GOT3 (cell line): Measurements from ENCODE around the gene NLRX1.
"Not testable (repeated sequence)": the region's sequence is repeated elsewhere in the genome, so short reads cannot be mapped to it uniquely, and the experiment has no call there.

ENCODE experiments used
- DNase-seq: peaks from one replicate; lab custom pipeline; 2025; ENCODE audit warnings: mixed read lengths; lab: John Stamatoyannopoulos, UW

NLRX1 gene, protein sequence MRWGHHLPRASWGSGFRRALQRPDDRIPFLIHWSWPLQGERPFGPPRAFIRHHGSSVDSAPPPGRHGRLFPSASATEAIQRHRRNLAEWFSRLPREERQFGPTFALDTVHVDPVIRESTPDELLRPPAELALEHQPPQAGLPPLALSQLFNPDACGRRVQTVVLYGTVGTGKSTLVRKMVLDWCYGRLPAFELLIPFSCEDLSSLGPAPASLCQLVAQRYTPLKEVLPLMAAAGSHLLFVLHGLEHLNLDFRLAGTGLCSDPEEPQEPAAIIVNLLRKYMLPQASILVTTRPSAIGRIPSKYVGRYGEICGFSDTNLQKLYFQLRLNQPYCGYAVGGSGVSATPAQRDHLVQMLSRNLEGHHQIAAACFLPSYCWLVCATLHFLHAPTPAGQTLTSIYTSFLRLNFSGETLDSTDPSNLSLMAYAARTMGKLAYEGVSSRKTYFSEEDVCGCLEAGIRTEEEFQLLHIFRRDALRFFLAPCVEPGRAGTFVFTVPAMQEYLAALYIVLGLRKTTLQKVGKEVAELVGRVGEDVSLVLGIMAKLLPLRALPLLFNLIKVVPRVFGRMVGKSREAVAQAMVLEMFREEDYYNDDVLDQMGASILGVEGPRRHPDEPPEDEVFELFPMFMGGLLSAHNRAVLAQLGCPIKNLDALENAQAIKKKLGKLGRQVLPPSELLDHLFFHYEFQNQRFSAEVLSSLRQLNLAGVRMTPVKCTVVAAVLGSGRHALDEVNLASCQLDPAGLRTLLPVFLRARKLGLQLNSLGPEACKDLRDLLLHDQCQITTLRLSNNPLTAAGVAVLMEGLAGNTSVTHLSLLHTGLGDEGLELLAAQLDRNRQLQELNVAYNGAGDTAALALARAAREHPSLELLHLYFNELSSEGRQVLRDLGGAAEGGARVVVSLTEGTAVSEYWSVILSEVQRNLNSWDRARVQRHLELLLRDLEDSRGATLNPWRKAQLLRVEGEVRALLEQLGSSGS

GRCh38 chr11:119168471-119169281, at the start of gene NLRX1:
TSS of gene NLRX1 (plus strand) at chr11:119168725. CDS start at chr11:119171404, 2,679 bp downstream.
- DNase-seq: peak; percentile 23

DNA sequence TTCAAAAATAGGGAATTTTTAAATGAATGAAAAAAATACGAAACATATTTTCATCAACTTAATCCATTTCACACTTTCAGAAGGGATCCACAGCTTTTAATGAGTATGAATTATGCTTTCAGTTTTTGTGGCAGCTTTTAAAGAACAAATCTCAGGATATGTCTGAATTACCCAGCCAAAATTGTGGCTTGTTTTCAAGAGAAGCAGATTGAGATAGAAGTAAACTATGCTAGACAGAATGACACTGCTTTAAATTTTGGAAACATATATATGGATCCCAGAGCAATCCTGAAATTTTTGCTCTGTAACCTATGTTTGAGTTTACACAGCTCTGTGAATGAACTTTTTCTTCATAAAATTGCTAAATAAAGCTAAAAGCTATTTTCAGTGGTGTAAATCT, 49.6 kb upstream of the NLRX1 start:
- no peak for DNase-seq

- DNase-seq: no peak
These were observed 47.9 kb upstream of the NLRX1 start for GRCh38 chr11:119120639-119121007.

GRCh38 chr11:119121008-119121810, 47.3 kb upstream of the NLRX1 start, which contains the start of gene HINFP:
TSS of gene HINFP (plus strand) at chr11:119121580. CDS start at chr11:119126945, 5,365 bp downstream.
- DNase-seq: peak; percentile 84

DNA sequence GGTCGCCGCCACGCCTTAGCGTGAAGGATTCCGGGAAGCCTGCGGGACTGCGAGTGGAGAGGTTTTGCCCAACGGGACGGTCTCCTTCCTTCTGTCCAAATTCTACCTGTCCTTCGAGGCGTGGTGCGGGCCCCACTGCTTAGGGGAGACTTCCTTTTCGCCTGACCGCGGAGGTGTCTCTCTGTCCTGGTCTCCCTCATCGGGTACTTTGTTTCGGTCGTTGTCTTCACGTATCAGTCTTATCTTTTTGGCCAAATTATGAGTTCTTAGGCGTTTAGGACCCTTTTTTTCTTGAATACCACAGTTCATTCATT, 46.8 kb upstream of the NLRX1 start:
- no peak for DNase-seq

- DNase-seq: no peak
These were observed 42.7 kb upstream of the NLRX1 start for GRCh38 chr11:119125821-119126220.

DNA sequence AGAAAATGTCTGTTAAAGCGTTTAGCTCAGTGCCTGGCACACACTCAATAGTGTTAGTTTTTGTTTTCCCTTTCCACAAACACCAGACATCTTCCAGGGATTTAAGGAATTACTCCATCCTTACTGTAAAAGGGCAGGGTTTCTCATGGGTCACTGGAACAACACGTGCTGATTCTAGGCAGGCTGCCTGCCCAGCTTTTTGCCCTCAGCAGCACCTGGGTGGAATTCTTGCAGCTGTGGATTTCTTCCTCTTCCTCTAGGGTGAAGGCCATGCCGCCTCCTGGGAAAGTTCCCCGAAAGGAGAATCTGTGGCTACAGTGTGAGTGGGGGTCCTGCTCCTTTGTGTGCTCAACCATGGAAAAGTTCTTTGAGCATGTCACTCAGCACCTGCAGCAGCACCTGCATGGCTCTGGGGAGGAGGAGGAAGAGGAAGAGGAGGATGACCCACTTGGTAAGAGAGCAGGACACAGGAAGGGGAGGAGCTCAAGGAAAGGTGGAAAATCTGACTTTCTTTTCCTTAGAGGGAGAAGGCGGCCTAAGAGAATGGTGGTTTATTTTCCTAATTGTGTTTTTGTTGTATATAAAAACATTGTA, 41.8 kb upstream of the NLRX1 start:
- no peak for DNase-seq

DNA sequence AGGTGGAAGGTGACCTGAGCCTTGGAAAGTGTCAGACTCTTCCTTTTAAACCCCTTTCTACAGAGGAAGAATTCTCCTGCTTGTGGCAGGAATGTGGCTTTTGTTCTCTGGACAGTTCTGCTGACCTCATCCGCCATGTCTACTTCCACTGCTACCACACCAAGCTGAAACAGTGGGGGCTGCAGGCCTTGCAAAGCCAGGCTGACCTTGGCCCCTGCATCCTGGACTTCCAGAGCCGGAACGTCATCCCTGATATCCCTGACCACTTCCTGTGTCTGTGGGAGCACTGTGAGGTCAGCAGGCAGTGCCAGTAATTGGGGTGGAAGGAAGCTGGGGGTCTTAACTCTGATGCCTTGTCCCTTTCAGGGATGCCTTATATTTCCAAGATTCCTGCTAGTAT, 37.9 kb upstream of the NLRX1 start:
- no peak for DNase-seq

DNA sequence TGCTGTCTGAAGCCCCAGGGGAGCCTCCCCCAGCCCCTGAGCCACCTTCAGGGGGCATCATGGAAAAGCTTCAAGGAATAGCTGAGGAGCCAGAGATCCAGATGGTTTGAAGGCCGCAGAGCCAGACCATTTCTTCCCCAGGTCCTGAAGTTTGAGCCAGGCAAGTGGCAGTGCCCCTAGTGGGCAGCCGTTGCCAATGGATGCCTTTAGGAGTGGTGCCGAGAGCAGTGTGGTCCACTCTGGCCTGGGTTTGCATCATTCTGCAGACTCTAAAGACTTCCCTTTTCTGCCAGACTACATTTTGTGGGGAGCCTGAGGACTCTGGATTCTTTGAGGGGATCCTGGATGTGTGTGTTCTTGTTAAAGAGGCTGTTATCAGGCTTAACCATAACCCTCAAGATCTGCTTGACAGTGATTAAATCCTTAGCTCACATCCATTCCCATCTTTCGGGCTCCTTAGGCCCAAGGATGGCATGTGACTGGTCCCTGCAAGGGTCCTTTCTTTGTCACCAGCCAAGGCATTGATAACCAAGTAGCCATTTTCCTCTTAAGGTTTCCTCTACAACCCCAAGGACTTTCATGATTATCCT, 34.0 kb upstream of the NLRX1 start:
- DNase-seq: no peak

GRCh38 chr11:119139276-119139675, 29.2 kb upstream of the NLRX1 start:
- DNase-seq: not testable (repeated sequence)

DNA sequence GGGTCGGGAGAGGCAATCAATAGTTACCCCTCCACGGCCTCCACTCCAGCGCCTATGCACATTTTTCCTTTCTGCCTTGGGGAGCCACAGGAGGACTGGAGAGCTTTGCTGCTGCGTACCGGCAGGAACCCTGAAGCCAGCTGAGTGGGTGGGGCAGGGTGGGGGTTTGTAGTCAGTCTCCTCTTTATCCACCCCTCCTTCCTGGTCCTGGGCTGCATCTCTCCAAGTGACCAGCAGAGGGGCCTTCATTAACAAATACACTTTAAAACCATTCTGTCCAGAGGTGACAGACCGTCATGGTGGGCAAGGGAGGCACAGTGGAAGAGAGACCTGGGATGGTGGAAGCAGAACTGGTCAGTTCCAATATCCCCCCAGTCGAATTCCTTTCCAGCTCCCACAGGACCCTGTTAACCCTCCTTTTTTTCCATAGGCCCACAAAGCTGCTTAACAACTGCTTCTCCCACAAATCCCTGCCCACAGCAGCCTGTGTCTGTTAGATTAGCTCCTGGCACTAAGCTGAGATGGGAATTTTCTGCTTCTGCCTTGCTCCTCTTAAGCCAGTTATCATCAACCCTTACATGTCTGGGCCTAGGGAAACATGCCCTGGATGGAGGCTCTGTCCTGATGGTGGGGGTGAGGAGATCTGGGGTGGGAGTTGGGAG, 23.6 kb upstream of the NLRX1 start:
- no peak for DNase-seq

GRCh38 chr11:119145551-119145950, 23.0 kb upstream of the NLRX1 start:
- no peak for DNase-seq

- no peak for DNase-seq
These were observed 20.8 kb upstream of the NLRX1 start for GRCh38 chr11:119147604-119148333.

DNA sequence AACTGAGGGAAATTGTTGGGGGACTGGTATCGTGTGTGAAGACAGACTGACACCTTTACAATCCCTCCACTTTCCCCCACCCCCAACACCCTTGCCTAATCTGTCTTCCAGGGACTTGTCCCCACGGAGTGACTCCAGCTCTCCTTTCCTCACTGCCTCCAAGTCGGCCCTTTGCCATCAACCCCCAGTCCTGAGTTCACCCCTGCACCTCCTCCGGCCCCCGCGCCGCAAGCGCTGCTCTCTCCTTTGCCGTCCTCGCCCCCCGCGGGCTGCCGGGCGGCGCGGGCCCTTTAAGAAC, 19.9 kb upstream of the NLRX1 start:
- DNase-seq: no peak

- no peak for DNase-seq
These were observed 19.3 kb upstream of the NLRX1 start, which contains the start of gene ABCG4 for GRCh38 chr11:119149018-119149785. TSS of gene ABCG4 (plus strand) at chr11:119149052. CDS start at chr11:119149966, 914 bp downstream.

GRCh38 chr11:119149786-119150275, 18.7 kb upstream of the NLRX1 start:
- DNase-seq: no peak

DNA sequence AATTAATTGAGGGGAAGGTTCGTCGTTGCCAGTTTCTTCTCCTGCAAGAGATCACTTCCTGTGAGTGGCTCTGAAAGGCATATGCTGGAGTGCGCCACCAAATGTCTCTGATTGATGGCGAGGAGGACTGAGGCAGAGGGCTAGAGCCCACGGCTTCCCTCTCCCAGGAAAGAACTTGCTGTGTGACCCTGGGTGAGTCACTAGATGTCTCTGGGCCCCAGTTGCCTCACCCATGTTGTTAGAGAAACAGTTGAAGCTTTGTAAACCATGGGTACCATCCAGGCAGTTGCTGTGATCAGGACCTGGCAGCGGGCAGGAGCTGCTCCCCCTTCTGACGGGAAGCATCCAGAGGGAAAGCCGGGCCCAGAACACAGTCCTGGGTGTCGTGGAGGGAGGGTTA, 16.5 kb upstream of the NLRX1 start:
- no peak for DNase-seq

DNA sequence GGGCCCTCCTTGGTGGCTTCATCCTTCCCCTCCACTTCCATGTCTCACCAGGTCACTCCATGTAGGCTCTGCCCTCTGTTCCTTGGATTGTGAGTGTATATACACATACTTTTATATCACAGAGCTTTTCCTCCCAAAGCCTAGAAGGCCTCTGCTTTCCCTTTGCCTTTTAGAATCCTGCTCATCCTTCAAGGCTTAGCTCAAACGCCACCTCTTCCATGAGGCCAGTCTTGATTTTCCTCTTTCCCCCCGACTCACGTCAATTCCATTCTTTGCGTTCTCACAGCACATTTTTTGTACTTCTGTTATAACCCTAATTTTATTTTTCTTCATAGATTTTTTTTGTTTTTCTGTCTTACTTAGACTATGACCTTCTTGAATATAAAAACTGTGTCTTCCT, 15.9 kb upstream of the NLRX1 start:
- no peak for DNase-seq
